ENCODE measurements around the gene NUDT3. TPM values are rescaled to one million over a fixed set of nuclear protein-coding genes. Genes with fewer than 3 reads are reported as not detected.

The NUDT3 gene
- 10 to 100 TPM; 19.5 to 21.9 TPM for total RNA-seq
- long read RNA-seq, full-length matches to known transcripts, result 4 of 21 reads
- long read RNA-seq, partial matches to known transcripts, result 0 of 21 reads
- long read RNA-seq, other reads (novel, unspliced or antisense), result 17 of 21 reads

DNA sequence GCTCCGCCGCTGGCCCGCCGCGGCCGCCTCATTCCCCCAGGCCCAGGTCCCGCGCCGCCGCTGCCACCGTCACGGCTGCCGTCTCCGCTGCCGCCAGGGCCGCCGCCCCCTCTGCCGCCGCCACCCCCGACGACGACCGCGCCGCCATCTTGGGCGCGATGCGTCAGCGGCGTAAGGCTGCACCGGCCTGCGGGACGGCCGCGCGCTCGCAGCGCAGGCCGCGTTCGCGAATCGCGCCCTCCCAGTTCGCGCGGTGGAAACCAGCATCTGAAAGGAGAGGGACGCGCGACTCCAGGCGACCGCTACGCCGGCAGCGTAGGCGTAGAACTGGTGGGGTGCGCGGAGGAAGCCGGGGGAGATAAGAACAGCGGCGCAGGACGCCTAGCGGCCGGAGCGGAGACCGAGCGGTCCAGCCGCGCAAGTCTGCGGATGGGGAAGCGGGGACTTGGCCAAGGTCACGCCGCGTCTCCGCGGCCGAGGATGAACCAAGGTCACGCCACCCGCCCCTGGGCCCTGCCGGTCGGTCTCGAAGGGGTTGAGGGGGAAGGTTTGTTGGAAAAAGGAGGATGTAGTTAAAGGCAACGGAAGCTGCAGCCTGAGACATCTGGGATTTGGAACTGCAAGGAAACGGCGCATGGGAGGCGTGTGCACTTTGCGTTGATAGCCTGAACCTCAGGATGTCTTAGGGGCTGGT is at the start of gene NUDT3:
Gene NUDT3 (minus strand): TSS at position 173 of the 694 bp plus-strand sequence. CDS start 307 bp downstream, outside the sequence.
- intact Hi-C loops (cut with DNase I, micrococcal nuclease), result no loop called here
- DNase-seq, result peak; percentile 90 to 92
- peak; percentile 85 for ATAC-seq

DNA sequence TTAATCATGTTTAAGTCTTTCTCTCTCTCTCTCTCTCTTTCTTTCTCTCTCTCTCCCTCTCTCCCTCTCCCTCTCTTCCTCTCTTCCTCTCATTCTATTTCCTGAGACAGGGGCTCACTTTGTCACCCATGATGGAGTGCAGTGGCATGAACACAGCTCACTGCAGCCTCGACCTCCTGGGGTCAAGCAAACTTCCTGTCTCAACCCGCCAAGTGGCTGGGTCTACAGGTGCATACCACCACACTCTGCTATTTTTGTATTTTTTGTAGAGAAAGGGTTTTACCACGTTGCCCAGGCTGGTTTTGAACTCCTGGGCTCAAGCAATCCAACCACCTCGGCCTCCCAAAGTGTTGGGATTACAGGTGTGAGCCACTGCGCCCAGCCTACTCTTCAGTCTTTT is 49.1 kb upstream of the NUDT3 start:
- DNase-seq (no peak), ATAC-seq (no peak)
- intact Hi-C loops (cut with DNase I, micrococcal nuclease), result no loop called here

DNA sequence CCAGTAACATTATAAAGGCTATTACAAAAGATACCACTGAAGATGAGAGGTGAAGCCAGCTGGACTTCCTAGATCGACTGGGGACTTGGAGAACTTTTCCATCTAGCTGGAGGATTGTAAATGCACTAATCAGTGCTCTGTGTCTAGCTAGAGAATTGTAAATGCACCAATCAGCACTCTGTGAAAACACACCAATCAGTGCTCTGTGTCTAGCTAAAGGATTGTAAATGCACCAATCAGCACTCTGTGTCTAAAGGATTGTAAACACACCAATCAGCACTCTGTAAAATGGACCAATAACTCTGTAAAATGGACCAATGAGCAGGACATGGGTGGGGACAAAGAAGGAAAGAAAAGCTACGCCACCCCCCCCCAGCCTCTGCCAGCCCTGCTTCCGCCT is 47.0 kb upstream of the NUDT3 start:
- DNase-seq (no peak), ATAC-seq (no peak)
- intact Hi-C loops (cut with DNase I, micrococcal nuclease), result no loop called here

DNA sequence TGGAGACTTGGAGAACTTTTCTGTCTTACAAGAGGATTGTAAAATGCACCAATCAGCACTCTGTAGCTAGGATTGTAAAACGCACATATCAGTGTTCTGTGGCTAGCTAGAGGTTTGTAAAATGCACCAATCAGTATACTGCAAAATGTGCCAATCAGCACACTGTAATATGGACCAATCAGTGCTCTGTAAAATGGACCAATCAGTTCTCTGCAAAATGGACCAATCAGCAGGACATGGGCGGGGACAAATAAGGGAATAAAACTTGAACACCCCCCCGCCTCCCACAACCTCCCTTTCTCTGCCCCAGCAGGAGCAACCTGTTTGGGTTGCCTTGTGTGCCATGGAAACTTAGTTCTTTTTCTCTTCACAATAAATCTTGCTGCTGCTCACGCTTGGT is 46.2 kb upstream of the NUDT3 start:
- ATAC-seq, result no peak
- intact Hi-C loops (cut with DNase I, micrococcal nuclease), result no loop called here
- DNase-seq, result no peak

DNA sequence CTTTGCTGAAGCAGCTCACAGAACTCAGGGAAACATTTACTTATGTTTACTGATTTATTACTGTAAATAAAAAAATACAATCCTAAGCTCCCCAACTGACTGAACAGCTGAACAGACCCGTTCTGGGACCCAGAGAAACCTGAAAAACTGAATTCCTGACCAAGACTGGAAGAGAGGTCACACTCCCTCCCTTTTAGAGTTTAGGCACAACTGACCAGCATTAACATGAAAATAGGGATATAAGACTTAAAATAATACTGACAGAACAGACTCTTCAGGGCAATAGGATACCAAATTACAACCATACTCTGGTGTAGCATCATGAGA is 45.1 kb upstream of the NUDT3 start:
- no peak for DNase-seq
- intact Hi-C loops (cut with DNase I, micrococcal nuclease), result no loop called here
- ATAC-seq, result no peak

DNA sequence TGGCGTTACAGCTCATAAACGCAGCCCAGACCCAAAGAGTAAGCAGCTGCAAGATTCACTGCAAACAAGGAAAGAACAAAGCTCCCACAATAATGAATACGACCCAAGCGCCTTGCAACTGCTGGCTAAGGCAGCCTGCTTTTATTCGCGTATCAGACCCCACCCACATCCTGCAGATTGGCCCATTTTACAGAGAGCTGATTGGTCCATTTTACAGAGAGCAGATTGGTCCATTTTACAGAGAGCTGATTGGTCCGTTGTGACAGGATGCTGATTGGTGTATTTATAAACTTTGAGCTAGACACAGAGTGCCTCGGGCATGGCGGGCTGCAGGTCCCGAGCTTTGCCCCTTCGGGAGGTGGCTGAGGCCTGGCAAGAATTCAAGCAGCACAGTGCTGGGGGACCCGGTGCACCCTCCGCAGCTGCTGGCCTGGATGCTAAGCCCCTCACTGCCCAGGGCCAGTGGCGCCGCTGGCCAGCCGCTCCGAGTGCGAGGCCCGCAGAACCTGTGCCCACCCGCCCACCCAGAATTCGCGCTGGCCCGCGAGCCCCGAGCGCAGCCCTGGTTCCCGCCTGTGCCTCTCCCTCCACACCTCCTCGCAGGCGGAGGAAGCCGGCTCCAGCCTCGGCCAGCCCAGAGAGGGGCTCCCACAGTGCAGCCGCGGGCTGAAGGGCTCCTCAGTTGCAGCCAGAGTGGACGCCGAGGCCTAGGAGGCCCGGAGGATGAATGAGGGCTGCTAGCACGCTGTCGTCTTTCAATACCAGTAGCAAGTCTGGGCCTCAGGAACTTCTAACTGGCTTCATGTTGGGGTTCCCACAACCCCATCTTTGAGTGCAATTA is 44.6 kb upstream of the NUDT3 start:
- intact Hi-C loops (cut with DNase I, micrococcal nuclease), result no loop called here

DNA sequence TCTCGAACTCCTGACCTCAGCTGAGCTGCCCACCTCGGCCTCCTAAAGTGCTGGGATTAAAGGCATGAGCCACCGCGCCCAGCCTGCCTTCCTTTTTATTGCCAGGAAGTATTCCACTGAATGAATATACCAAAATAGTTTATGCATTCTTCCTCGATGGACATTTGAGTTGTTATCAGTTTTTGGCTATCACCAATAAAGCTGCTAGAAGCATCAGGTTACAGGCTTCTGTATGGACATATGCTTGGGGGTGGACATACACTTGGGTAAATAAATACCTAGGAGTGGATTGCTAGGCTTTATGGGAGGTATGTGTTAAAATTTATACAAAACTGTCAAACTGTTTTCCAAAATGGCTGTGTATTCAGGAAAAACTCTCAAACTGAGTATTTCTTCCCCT is 43.4 kb upstream of the NUDT3 start:
- DNase-seq, result no peak
- ATAC-seq, result no peak
- intact Hi-C loops (cut with DNase I, micrococcal nuclease), result no loop called here

More for the DNA sequence above, 44.6 kb upstream of the NUDT3 start:
- DNase-seq (no peak), ATAC-seq (no peak)

DNA sequence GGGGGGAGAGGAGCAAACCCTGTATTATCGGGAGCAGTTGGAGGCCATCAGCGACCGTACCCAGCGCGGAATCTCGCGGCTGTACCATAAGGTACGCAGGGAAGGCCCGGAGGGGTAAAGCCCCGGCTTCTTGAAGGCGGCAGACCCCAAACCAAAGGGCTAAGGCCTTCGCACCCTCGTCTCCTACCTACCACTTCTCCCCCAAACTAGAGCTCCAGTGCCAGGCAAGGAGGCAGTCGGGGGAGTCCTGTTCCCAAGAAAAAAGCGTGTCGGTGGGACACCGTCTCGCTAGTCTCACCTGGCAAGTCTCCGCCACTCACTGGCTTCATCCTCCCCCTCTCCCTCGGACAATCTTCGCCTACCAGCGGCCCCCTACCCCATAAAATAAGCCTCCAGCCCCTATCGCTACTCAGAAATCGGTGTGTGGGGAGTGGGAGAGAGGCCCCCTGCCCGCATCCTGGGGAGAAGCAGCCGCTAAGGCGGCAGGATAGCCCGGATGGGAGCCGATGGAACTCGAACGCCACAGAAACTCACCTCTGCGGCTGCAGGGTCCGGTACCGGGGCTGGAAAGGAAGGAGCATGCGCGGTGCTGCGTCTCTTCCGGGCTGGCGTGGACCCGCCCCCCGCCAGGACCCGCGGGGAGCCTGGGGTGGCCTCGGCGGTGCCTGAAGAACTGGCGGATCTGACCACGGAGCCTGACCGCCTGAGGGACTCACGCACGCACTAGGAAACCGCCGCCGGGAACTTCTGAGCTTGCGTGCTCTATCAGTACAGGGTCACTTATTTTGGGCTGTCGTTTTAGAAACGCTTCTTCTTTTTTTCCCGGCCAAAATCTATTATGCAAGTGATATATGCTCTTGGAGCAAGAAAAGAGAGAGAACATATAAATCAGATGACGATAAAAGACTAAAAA is 33.3 kb upstream of the NUDT3 start, which contains the start of gene RPS10:
Gene RPS10 (minus strand): TSS at position 572 of the 913 bp plus-strand sequence. CDS start 848 bp downstream, outside the sequence.
- intact Hi-C loops (cut with DNase I, micrococcal nuclease), result no loop called here
- ATAC-seq (peak; percentile 99), DNase-seq (peak; percentile 90 to 96)

DNA sequence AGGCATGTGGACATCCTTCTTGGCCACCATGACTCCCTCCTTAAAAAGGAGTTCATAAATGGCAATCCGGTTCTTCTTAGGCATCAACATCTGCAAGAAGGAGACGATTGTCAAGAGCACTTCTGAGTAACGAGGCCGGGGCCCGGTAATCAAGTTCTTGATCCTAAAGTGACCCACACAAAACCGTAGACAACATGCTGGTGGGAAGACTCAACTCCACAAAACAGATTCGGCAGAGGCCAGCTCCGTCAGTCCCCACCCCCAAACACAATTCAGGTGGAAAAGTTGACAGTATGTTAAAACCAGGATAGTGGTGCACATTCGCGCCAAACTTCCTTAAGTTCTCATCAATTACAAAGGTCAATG is 32.6 kb upstream of the NUDT3 start:
- DNase-seq, result no peak
- intact Hi-C loops (cut with DNase I, micrococcal nuclease), result no loop called here
- no peak for ATAC-seq

DNA sequence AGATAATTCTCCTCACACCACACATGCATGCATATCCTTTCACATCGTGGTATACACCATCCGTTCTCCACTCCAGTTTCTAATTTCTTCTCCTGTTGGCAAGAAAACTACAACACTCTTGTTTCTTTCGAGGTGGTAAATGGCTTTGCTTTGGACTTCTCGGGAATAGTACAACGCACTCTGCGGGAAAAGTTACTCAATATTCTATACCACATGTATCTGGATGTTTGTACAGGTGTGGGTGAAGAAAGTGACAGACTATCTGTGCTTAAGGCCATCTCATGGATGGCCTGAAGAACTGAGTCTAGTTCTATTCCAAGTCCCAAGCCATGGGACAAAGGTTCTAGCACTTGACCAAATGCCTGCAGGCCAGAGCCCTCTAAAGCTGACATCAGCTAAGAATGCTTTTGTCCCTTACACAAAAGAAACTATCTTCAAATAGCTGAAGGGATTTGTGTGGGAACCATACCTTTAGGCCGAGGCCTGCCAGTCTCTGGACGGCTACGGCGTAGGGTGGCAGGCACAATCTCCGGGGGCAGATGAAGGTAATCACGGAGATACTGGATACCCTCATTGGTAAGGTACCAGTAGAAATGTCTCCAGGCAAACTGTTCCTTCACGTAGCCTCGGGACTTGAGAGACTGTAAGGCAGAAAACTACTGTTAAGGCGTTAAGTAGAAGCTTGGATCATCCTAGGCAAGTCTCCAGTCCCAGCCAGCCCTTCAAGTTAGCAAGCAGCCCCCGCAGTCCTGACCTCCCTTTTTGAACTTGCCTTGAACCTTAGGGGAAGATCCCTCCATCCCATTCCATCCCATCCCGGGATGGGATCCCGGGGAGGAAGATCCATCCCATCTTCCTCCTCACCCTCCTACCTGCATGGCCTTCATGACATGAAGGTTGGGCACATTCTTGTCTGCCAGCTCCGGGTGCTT is 32.0 kb upstream of the NUDT3 start:
- DNase-seq (no peak), ATAC-seq (no peak)
- intact Hi-C loops (cut with DNase I, micrococcal nuclease), result no loop called here

DNA sequence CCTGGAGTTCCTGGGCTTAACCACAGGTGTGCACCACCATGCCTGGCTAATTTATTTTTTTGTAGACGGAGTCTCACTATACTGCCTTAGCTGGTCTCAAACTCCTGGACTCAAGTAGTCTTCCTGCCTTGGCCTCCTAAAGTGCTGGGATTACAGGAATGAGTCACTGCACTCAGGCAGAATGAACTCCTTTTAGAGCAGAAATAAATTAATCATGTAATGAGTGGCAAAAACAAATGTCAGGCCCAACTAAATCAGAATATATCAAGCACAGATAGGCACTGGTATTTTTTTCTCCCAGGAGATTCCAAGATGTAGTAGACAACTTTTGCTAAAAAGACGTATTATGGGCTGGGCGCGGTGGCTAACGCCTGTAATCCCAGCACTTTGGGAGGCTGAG is 30.8 kb upstream of the NUDT3 start:
- ATAC-seq (no peak), DNase-seq (no peak)
- intact Hi-C loops (cut with DNase I, micrococcal nuclease), result no loop called here

DNA sequence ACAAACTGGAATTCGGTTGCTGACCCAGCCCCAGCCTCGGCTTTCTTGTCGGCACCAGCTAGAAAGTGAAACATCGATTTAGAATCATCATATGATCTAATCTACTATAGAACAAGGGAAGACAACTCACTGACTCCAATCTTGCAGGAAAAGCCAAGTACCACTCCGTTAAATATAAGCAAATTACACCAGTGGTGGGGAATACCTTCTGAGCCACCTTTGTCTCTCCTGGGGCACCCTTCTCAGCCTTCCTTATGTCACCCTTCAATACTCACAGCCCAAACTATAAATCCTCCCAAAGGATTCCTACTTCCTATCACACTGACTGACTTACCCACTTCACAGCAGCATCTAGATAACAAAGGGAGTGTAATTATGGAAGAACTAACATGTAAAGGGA is 25.9 kb upstream of the NUDT3 start:
- ATAC-seq (no peak), DNase-seq (no peak)
- intact Hi-C loops (cut with DNase I, micrococcal nuclease), result loop anchor here (5.0 to 10.0 kb wide), 2 partner anchors 171 to 174 kb away; partner anchors contain the start of gene SMIM29 (in 2 of the 2)

DNA sequence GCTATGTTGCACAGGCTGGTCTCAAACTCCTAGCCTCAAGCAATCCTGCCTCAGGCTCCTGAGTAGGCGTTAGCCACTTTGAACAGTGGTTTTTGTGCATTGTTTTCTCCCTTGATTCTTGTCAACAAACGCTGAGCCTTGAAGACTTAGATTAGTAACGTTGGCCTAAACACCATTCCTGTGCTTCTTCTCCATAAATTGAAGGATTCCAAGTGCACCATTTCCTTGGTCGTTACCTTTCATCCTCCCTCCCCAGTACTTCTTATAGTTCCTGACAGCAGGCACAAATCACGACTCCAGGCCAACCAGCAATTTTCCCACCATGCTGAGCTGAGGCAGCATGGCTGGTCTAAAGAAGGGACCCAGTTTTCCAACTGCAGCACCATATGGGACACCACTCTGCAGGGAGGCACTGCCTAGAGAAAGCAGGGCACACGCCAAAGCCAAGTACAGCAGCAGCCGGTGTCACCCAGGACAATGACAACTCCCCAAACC is 24.5 kb upstream of the NUDT3 start:
- DNase-seq, result no peak
- no peak for ATAC-seq
- intact Hi-C loops (cut with DNase I, micrococcal nuclease), result loop anchor here (5.0 to 10.0 kb wide), 2 partner anchors 170 to 172 kb away; partner anchors contain the start of gene SMIM29 (in 2 of the 2)

DNA sequence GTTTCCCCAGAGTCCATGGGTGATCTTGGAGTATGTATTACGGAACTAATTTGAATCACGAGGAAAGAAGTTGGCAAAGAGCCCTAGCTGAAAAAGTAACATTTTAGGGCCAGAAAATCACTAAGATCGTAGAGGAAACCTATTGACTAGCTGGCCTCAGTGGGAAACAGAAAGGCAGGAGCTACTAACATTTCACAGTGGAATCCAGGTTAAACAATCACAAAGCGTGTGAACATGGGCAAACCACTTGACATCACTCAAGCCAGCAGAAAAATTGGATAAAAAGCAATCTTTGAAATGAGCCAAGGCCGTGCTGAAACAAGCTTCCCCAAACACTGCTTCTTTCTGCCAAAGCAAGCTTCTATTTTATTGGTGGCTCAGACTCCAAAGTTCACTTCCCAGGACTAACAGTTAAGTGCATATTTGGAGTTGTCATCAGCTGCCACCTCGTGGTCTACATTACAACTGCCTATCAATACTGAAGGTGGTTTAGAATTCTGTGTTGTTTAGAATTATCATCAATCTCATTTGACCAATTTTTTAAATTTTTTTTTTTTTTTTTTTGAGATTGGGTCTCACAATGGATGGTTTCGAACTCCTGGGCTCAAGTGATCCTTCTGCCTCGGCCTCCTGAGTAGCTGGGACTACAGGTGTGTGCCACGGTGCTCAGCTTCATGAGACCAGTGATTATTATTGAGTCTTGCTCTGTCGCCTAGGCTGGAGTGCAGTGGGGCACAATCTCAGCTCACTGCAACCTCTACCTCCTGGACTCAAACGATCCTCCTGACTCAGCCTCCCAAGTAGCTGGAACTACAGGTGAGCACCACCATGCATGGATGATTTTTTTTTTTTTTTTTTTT is 22.8 kb upstream of the NUDT3 start:
- intact Hi-C loops (cut with DNase I, micrococcal nuclease), result loop anchor here (2.0 to 10.0 kb wide), 3 partner anchors 168 to 220 kb away; partner anchors contain the start of gene SMIM29 (in 2 of the 2)
- DNase-seq (peak; percentile 61 to 63), ATAC-seq (peak; percentile 94)

DNA sequence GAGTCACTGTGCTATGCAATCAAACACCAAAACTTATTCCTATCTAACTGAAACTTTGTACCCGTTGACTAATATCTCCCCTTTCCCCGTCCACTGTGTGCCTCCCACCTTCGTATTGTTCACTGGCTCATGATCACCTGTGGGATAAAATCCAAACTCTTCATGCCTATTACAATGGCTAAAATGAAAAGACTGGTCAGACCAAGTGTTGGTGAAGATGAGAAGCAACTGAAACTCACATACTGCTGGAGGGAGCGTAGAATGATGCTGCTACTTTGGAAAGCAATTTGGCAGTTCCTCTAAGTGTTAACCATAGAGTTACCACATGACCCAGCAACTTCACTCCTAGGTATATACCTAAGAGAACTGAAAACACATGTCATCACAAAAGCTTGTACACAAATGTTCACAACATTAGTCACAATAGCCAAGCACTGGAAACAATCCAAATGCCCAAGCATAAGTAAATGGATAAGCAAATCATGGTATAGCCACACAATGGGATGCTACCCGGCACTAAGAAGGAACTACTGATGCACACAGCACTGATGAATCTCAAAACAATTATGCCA is 20.3 kb upstream of the NUDT3 start:
- no peak for ATAC-seq
- intact Hi-C loops (cut with DNase I, micrococcal nuclease), result loop anchor here in 1 of 2 donors (10.0 kb wide), 1 partner anchor 168 kb away; the partner anchor contains the start of gene SMIM29
- no peak for DNase-seq

DNA sequence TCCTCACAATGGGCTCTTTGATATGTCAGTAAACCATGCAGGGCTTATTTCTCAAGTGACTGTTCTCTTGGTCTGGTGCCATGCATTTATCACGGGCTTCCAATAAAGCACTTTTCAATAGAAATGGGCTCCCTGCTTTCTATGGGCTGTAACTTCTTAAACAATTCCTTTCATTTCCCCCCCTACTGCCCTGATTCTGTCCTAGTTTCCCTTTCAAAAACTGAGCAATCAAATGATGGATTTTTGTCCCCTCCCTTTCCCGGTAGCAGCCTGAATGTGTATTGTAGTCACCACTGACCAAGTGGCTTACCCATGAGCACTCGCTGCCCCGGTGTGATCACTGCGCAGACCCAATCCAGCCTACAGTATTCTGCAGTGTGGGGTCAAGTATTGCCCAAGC is 19.5 kb upstream of the NUDT3 start:
- ATAC-seq, result no peak
- DNase-seq, result no peak
- intact Hi-C loops (cut with DNase I, micrococcal nuclease), result loop anchor here in 1 of 2 donors (10.0 kb wide), 1 partner anchor 167 kb away; the partner anchor contains the start of gene SMIM29

All from left colon (tissue), 2 donors.